Immature natural killer cell (primary cell): ENCODE results near the gene SAPCD1. TPM values are rescaled to one million over a fixed set of nuclear protein-coding genes. Genes with fewer than 3 reads are reported as not detected.

Source experiments
- DNase-seq, 3 donors: peaks; one replicate each; pipeline ENCODE4 v3.0.0; 2022; ENCODE audit warnings: mixed read lengths in 1 of 3
- H3K27ac Mint-ChIP-seq, 6 donors: one replicate each; pipeline ENCODE4 v1.8.0; 2020; ENCODE audit warnings: mixed read lengths in 6 of 6, mild to moderate bottlenecking in 5 of 6, inconsistent platforms in 4 of 6, moderate library complexity in 3 of 6
- H3K27me3 Mint-ChIP-seq, 3 donors: one replicate each; pipeline ENCODE4 v1.8.0; 2020 to 2021; ENCODE audit warnings: low read depth in 3 of 3, mild to moderate bottlenecking in 3 of 3, mixed read lengths in 3 of 3, moderate library complexity in 3 of 3, inconsistent platforms in 1 of 3
- H3K36me3 Mint-ChIP-seq, 3 donors: one replicate each; pipeline ENCODE4 v1.8.0; 2020; ENCODE audit warnings: mixed read lengths in 3 of 3, inconsistent platforms in 2 of 3, mild to moderate bottlenecking in 2 of 3
- H3K4me1 Mint-ChIP-seq, 2 donors: one replicate each; pipeline ENCODE4 v1.8.0; 2020; ENCODE audit warnings: inconsistent platforms in 2 of 2, mild to moderate bottlenecking in 2 of 2, mixed read lengths in 2 of 2, moderate library complexity in 1 of 2
- H3K4me3 Mint-ChIP-seq, 5 donors: one replicate each; pipeline ENCODE4 v1.8.0; 2020; ENCODE audit warnings: mild to moderate bottlenecking in 5 of 5, mixed read lengths in 5 of 5, inconsistent platforms in 3 of 5, moderate library complexity in 3 of 5
- H3K9me3 Mint-ChIP-seq, 6 donors: one replicate each; pipeline ENCODE4 v1.8.0; 2020; ENCODE audit warnings: mild to moderate bottlenecking in 6 of 6, mixed read lengths in 6 of 6, inconsistent platforms in 4 of 6, moderate library complexity in 3 of 6
- polyA plus RNA-seq, 3 donors: library from polyadenylated mRNA; unstranded; fragments of 300-500 nt; fragmentation: Illumina TruSeq; gene quantifications; one replicate each; pipeline ENCODE4 v1.2.3, GENCODE V29; 2021

The SAPCD1 gene
- not detected for polyA plus RNA-seq

- DNase-seq, result no peak
- Mint-ChIP-seq H3K4me3 (no peak within 1 kb of the TSS), H3K27me3 (peaks cover 0 to 2% (median 1%) of the 10 kb centered on the region in 3 donors), H3K4me1 (no peaks in the 10 kb centered on the region), H3K9me3 (no peaks in the 10 kb centered on the region), H3K36me3 (peaks cover 12 to 30% (median 16%) of the 10 kb centered on the region in 3 donors), H3K27ac (peak within 1 kb of the TSS in 1 of 6 donors; percentile 45)
These were observed at the start of gene SAPCD1 for GRCh38 chr6:31762356-31762755. TSS of gene SAPCD1 (plus strand) at chr6:31762656. CDS start at chr6:31763055, 399 bp downstream.

GRCh38 chr6:31713465-31713864 lies 49.0 kb upstream of the SAPCD1 start:
- H3K4me3 Mint-ChIP-seq, result no peak overlapping the region
- H3K27me3 Mint-ChIP-seq, result peaks cover 0 to 3% (median 2%) of the 10 kb centered on the region in 3 donors
- no peaks in the 10 kb centered on the region for H3K36me3 Mint-ChIP-seq
- H3K9me3 Mint-ChIP-seq, result no peaks in the 10 kb centered on the region
- DNase-seq, result no peak
- peaks cover 17 to 20% of the 10 kb centered on the region in 2 donors for H3K4me1 Mint-ChIP-seq
- H3K27ac Mint-ChIP-seq, result peak overlapping the region in 1 of 6 donors; percentile 49

GRCh38 chr6:31713991-31714684 lies 48.3 kb upstream of the SAPCD1 start:
- Mint-ChIP-seq H3K4me1 (peaks cover 17 to 20% of the 10 kb centered on the region in 2 donors), H3K36me3 (no peaks in the 10 kb centered on the region), H3K27ac (no peak overlapping the region), H3K4me3 (no peak overlapping the region), H3K9me3 (no peaks in the 10 kb centered on the region), H3K27me3 (peaks cover 2 to 5% (median 3%) of the 10 kb centered on the region in 3 donors)
- no peak for DNase-seq

- H3K4me3 Mint-ChIP-seq, result no peak within 1 kb of the TSS
- H3K9me3 Mint-ChIP-seq, result no peaks in the 10 kb centered on the region
- peaks cover 17 to 20% of the 10 kb centered on the region in 2 donors for H3K4me1 Mint-ChIP-seq
- H3K27me3 Mint-ChIP-seq, result peaks cover 2 to 5% (median 3%) of the 10 kb centered on the region in 3 donors
- H3K27ac Mint-ChIP-seq, result no peak within 1 kb of the TSS
- DNase-seq, result no peak
- no peaks in the 10 kb centered on the region for H3K36me3 Mint-ChIP-seq
These were observed 47.2 kb upstream of the SAPCD1 start, which contains the start of gene LY6G6D for GRCh38 chr6:31715022-31715958. TSS of gene LY6G6D (plus strand) at chr6:31715348. CDS start at chr6:31715356, 8 bp downstream.

- Mint-ChIP-seq H3K4me3 (no peak overlapping the region), H3K36me3 (no peaks in the 10 kb centered on the region), H3K27ac (no peak overlapping the region), H3K4me1 (peaks cover 0 to 4% of the 10 kb centered on the region in 2 donors), H3K27me3 (peaks cover 2 to 3% (median 3%) of the 10 kb centered on the region in 3 donors), H3K9me3 (no peaks in the 10 kb centered on the region)
- no peak for DNase-seq
These were observed 44.8 kb upstream of the SAPCD1 start for GRCh38 chr6:31717499-31718222.

- Mint-ChIP-seq H3K27ac (peak overlapping the region in 1 of 6 donors; percentile 40), H3K9me3 (no peaks in the 10 kb centered on the region), H3K4me1 (peaks cover 3 to 5% of the 10 kb centered on the region in 2 donors), H3K36me3 (no peaks in the 10 kb centered on the region), H3K27me3 (peaks cover 2 to 3% (median 3%) of the 10 kb centered on the region in 3 donors), H3K4me3 (no peak overlapping the region)
- DNase-seq, result no peak
These were observed 44.2 kb upstream of the SAPCD1 start for GRCh38 chr6:31718265-31718664.

- H3K9me3 Mint-ChIP-seq, result no peaks in the 10 kb centered on the region
- peaks cover 8 to 10% of the 10 kb centered on the region in 2 donors for H3K4me1 Mint-ChIP-seq
- no peaks in the 10 kb centered on the region for H3K36me3 Mint-ChIP-seq
- no peak overlapping the region for H3K27ac Mint-ChIP-seq
- DNase-seq, result no peak
- H3K27me3 Mint-ChIP-seq, result peaks cover 2 to 3% (median 3%) of the 10 kb centered on the region in 3 donors
- no peak overlapping the region for H3K4me3 Mint-ChIP-seq
These were observed 43.5 kb upstream of the SAPCD1 start for GRCh38 chr6:31719001-31719400.

- Mint-ChIP-seq H3K9me3 (no peaks in the 10 kb centered on the region), H3K4me1 (peaks cover 11 to 14% of the 10 kb centered on the region in 2 donors), H3K27me3 (peaks cover 3 to 4% (median 3%) of the 10 kb centered on the region in 3 donors), H3K27ac (peak overlapping the region in 3 of 6 donors; percentile 2 to 86 (median 81)), H3K4me3 (no peak overlapping the region), H3K36me3 (no peaks in the 10 kb centered on the region)
- no peak for DNase-seq
These were observed 42.2 kb upstream of the SAPCD1 start for GRCh38 chr6:31720196-31720770.

GRCh38 chr6:31721351-31722020 lies 41.0 kb upstream of the SAPCD1 start, which contains the start of gene LY6G6C:
TSS of gene LY6G6C (minus strand) at chr6:31721746. CDS start at chr6:31721679, 67 bp downstream.
- peaks cover 2 to 4% (median 3%) of the 10 kb centered on the region in 3 donors for H3K27me3 Mint-ChIP-seq
- peaks cover 18 to 24% of the 10 kb centered on the region in 2 donors for H3K4me1 Mint-ChIP-seq
- no peaks in the 10 kb centered on the region for H3K9me3 Mint-ChIP-seq
- peak within 1 kb of the TSS in 2 of 6 donors; percentile 34 to 41 for H3K27ac Mint-ChIP-seq
- H3K4me3 Mint-ChIP-seq, result no peak within 1 kb of the TSS
- peaks cover 0 to 9% (median 4%) of the 10 kb centered on the region in 3 donors for H3K36me3 Mint-ChIP-seq
- no peak for DNase-seq

- H3K4me1 Mint-ChIP-seq, result peaks cover 25 to 30% of the 10 kb centered on the region in 2 donors
- H3K27me3 Mint-ChIP-seq, result peaks cover 2 to 4% (median 3%) of the 10 kb centered on the region in 3 donors
- H3K4me3 Mint-ChIP-seq, result no peak overlapping the region
- H3K36me3 Mint-ChIP-seq, result peaks cover 0 to 15% (median 10%) of the 10 kb centered on the region in 3 donors
- no peak overlapping the region for H3K27ac Mint-ChIP-seq
- no peaks in the 10 kb centered on the region for H3K9me3 Mint-ChIP-seq
- no peak for DNase-seq
These were observed 40.3 kb upstream of the SAPCD1 start for GRCh38 chr6:31722173-31722572.

GRCh38 chr6:31723245-31723979 lies 39.0 kb upstream of the SAPCD1 start, which contains the start of gene MPIG6B:
TSS of gene MPIG6B (plus strand) at chr6:31723373. CDS start at chr6:31723384, 11 bp downstream.
- DNase-seq, result peak in 1 of 3 donors; percentile 18

More at GRCh38 chr6:31723245-31723979, 39.0 kb upstream of the SAPCD1 start, which contains the start of gene MPIG6B:
- peak within 1 kb of the TSS in 5 of 6 donors; percentile 62 to 84 (median 65) for H3K27ac Mint-ChIP-seq
- peaks cover 2 to 4% (median 4%) of the 10 kb centered on the region in 3 donors for H3K27me3 Mint-ChIP-seq
- H3K9me3 Mint-ChIP-seq, result no peaks in the 10 kb centered on the region
- H3K4me1 Mint-ChIP-seq, result peaks cover 34 to 42% of the 10 kb centered on the region in 2 donors
- peak within 1 kb of the TSS in 4 of 5 donors; percentile 63 to 76 (median 70) for H3K4me3 Mint-ChIP-seq
- peaks cover 0 to 15% (median 10%) of the 10 kb centered on the region in 3 donors for H3K36me3 Mint-ChIP-seq
